Sigmoid colon (tissue), 4 donors: ENCODE data around the gene SMCHD1.
A peak's percentile ranks its signal among the peaks of the same experiment; 100 is the strongest.

Experiments
- EP300 ChIP-seq, 4 donors: sonication (generic); formaldehyde crosslinking; IDR thresholded peaks; one replicate each; pipeline ENCODE4 v1.6.1; 2017; ENCODE audit warnings: antibody characterized with exemption in 4 of 4
- POLR2A ChIP-seq, 2 donors: fragments of 450-650 bp; IDR thresholded peaks; one replicate each; pipeline ENCODE4 v1.6.1; 2016; ENCODE audit warnings: antibody characterized with exemption in 2 of 2, mild to moderate bottlenecking in 2 of 2, moderate library complexity in 2 of 2
- POLR2AphosphoS5 ChIP-seq, 4 donors: sonication (generic); formaldehyde crosslinking; IDR thresholded peaks; one replicate each; pipeline ENCODE4 v1.6.1; 2017; ENCODE audit warnings: antibody characterized with exemption in 4 of 4
- TF ChIP-seq, protein P1 (sequence below), 4 experiments: fragments of 450-650 bp in 3 of 4; fragments of 200-600 bp in 1 of 4; IDR thresholded peaks; one replicate each; pipeline ENCODE4 v1.5.1; 2016 to 2019; ENCODE audit warnings: antibody characterized with exemption in 4 of 4, mild to moderate bottlenecking in 3 of 4, moderate library complexity in 2 of 4

DNA sequence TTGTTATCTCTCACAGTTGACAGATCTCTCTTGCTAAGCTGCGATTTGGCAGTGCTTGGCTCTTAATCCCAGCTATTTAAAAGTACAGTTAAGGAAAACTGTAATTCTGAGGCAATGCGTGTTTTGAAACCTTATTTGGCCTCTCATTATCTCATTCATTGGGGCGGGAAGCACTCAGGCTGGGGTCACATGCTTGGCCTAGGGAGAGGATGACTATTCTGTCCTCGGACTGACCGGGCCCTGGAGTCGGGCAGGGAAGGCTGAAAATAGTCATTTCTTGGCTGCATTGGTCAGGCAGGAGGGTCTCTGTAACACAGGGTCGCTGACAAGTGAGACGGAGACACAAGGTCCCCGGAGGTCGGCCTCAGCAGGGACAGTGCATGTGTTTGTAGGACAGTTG lies 171.1 kb downstream of the SMCHD1 start:
- TF ChIP-seq, protein P1, sequence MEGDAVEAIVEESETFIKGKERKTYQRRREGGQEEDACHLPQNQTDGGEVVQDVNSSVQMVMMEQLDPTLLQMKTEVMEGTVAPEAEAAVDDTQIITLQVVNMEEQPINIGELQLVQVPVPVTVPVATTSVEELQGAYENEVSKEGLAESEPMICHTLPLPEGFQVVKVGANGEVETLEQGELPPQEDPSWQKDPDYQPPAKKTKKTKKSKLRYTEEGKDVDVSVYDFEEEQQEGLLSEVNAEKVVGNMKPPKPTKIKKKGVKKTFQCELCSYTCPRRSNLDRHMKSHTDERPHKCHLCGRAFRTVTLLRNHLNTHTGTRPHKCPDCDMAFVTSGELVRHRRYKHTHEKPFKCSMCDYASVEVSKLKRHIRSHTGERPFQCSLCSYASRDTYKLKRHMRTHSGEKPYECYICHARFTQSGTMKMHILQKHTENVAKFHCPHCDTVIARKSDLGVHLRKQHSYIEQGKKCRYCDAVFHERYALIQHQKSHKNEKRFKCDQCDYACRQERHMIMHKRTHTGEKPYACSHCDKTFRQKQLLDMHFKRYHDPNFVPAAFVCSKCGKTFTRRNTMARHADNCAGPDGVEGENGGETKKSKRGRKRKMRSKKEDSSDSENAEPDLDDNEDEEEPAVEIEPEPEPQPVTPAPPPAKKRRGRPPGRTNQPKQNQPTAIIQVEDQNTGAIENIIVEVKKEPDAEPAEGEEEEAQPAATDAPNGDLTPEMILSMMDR (IDR thresholded peaks at IDR 0.05): no peak
- peak in 1 of 4 donors; percentile 40 for TF ChIP-seq POLR2AphosphoS5 (IDR thresholded peaks at IDR 0.05)
- no peak for TF ChIP-seq EP300 (IDR thresholded peaks at IDR 0.05)
- TF ChIP-seq POLR2A (IDR thresholded peaks at IDR 0.05): no peak
